Trophoblast cell (in vitro differentiated cells and primary cell): ENCODE measurements around the gene KCNT2.

Experiments used
- DNase-seq, 2 donors: peaks; one replicate each; pipeline ENCODE4 v3.0.0-alpha.2; 2016
- H2AFZ ChIP-seq: 2 replicates; pipeline ENCODE4 v1.6.1; 2013; ENCODE audit warnings: low read length, moderate library complexity, mild to moderate bottlenecking; ENCODE audit not compliant: insufficient read depth, poor library complexity
- H2AK5ac ChIP-seq: 2 replicates; pipeline ENCODE4 v1.6.1; 2013; ENCODE audit warnings: mild to moderate bottlenecking, low read length
- H2BK120ac ChIP-seq: 2 replicates; pipeline ENCODE4 v1.6.1; 2013; ENCODE audit warnings: low read length, mild to moderate bottlenecking, moderate library complexity; ENCODE audit not compliant: insufficient read depth, poor library complexity
- H2BK12ac ChIP-seq: 2 replicates; pipeline ENCODE4 v1.6.1; 2013; ENCODE audit warnings: mild to moderate bottlenecking, low read length, moderate library complexity
- H2BK5ac ChIP-seq: 2 replicates; pipeline ENCODE4 v1.6.1; 2013; ENCODE audit warnings: low read length, low read depth, moderate library complexity, mild to moderate bottlenecking; ENCODE audit not compliant: poor library complexity
- H3K14ac ChIP-seq: 2 replicates; pipeline ENCODE4 v1.6.1; 2013; ENCODE audit warnings: mild to moderate bottlenecking, low read length
- H3K18ac ChIP-seq: 2 replicates; pipeline ENCODE4 v1.6.1; 2013; ENCODE audit warnings: mild to moderate bottlenecking, low read length
- H3K23ac ChIP-seq: 2 replicates; pipeline ENCODE4 v1.6.1; 2013; ENCODE audit warnings: low read length
- H3K27ac ChIP-seq: 2 replicates; pipeline ENCODE4 v1.5.1; 2013; ENCODE audit warnings: low read depth, mild to moderate bottlenecking, inconsistent platforms, low read length, moderate library complexity
- H3K27me3 ChIP-seq: 2 replicates; pipeline ENCODE4 v1.6.1; 2013; ENCODE audit warnings: inconsistent platforms, mild to moderate bottlenecking, low read length, moderate library complexity; ENCODE audit not compliant: insufficient read depth
- H3K36me3 ChIP-seq, 2 experiments: 1 replicate in 1 of 2; 2 replicates in 1 of 2; pipeline ENCODE4 v1.6.1; 2013; ENCODE audit warnings: low read length in 2 of 2, mild to moderate bottlenecking in 2 of 2, moderate library complexity in 1 of 2; ENCODE audit not compliant: insufficient read depth in 2 of 2, control insufficient read depth in 1 of 2
- H3K4ac ChIP-seq: 2 replicates; pipeline ENCODE4 v1.6.1; 2013; ENCODE audit warnings: low read depth, mild to moderate bottlenecking, low read length, moderate library complexity
- H3K4me1 ChIP-seq, 2 experiments: 1 replicate in 1 of 2; 2 replicates in 1 of 2; pipeline ENCODE4 v1.6.1; 2013; ENCODE audit warnings: low read length in 2 of 2, mild to moderate bottlenecking in 2 of 2, moderate library complexity in 1 of 2; ENCODE audit not compliant: insufficient read depth in 2 of 2, control insufficient read depth in 1 of 2
- H3K4me2 ChIP-seq: 2 replicates; pipeline ENCODE4 v1.6.1; 2013; ENCODE audit warnings: inconsistent platforms, mild to moderate bottlenecking, low read length, moderate library complexity
- H3K4me3 ChIP-seq: 2 replicates; pipeline ENCODE4 v1.5.1; 2013; ENCODE audit warnings: mild to moderate bottlenecking, low read depth, low read length, inconsistent platforms
- H3K79me1 ChIP-seq: one replicate; pipeline ENCODE4 v1.6.1; 2013; ENCODE audit warnings: low read length
- H3K79me2 ChIP-seq: 2 replicates; pipeline ENCODE4 v1.6.1; 2013; ENCODE audit warnings: low read length, mild to moderate bottlenecking; ENCODE audit not compliant: control insufficient read depth, insufficient read depth, poor library complexity
- H3K9ac ChIP-seq: 2 replicates; pipeline ENCODE4 v1.6.1; 2013; ENCODE audit warnings: mild to moderate bottlenecking, low read length
- H3K9me3 ChIP-seq: 2 replicates; pipeline ENCODE4 v1.6.1; 2013; ENCODE audit warnings: low read depth, mild to moderate bottlenecking, control low read depth, inconsistent platforms, low read length; ENCODE audit not compliant: insufficient read depth
- H4K12ac ChIP-seq: 2 replicates; pipeline ENCODE4 v1.6.1; 2013; ENCODE audit warnings: low read depth, mild to moderate bottlenecking, low read length, moderate library complexity
- H4K8ac ChIP-seq: 2 replicates; pipeline ENCODE4 v1.6.1; 2013; ENCODE audit warnings: low read depth, mild to moderate bottlenecking, low read length, moderate library complexity
- H4K91ac ChIP-seq: one replicate; pipeline ENCODE4 v1.6.1; 2013; ENCODE audit warnings: low read depth, mild to moderate bottlenecking, low read length, moderate library complexity
- WGBS: extraction: QIAGEN DNeasy Blood & Tissue Kit; methylation state at CpG from one replicate; pipeline ENCODE4 v1.1.7; 2013; ENCODE audit warnings: missing lambda C conversion rate; ENCODE audit not compliant: insufficient read length, insufficient coverage; ENCODE audit errors: extremely low coverage; 5-methylcytosine and 5-hydroxymethylcytosine counted together

The KCNT2 gene

GRCh38 chr1:196366817-196367495, 241.3 kb downstream of the KCNT2 start:
- H3K27me3 ChIP-seq = no peaks in the 10 kb centered on the region
- H3K9ac ChIP-seq = no peak overlapping the region
- H4K12ac ChIP-seq = no peak overlapping the region
- no peak overlapping the region for H3K14ac ChIP-seq
- no peaks in the 10 kb centered on the region for H3K79me2 ChIP-seq
- H4K8ac ChIP-seq = no peak overlapping the region
- H3K23ac ChIP-seq = no peak overlapping the region
- no peaks in the 10 kb centered on the region for H3K9me3 ChIP-seq
- H2BK12ac ChIP-seq = no peak overlapping the region
- H3K4me2 ChIP-seq = no peak overlapping the region
- H3K18ac ChIP-seq = no peak overlapping the region
- H3K4ac ChIP-seq = no peak overlapping the region
- H3K4me1 ChIP-seq = no peaks in the 10 kb centered on the region
- H2BK120ac ChIP-seq = no peak overlapping the region
- H2BK5ac ChIP-seq = no peak overlapping the region
- WGBS = no CpG with 5 or more reads among the region's 5 CpGs
- H3K79me1 ChIP-seq = no peaks in the 10 kb centered on the region
- no peaks in the 10 kb centered on the region for H3K36me3 ChIP-seq
- no peak overlapping the region for H2AK5ac ChIP-seq
- H3K4me3 ChIP-seq = no peak overlapping the region
- H2AFZ ChIP-seq = no peak overlapping the region
- no peak overlapping the region for H3K27ac ChIP-seq
- no peak overlapping the region for H4K91ac ChIP-seq
- no peak for DNase-seq

GRCh38 chr1:196361112-196361714, 247.0 kb downstream of the KCNT2 start:
- H3K79me2 ChIP-seq = no peaks in the 10 kb centered on the region
- H2AK5ac ChIP-seq = no peak overlapping the region
- no peaks in the 10 kb centered on the region for H3K36me3 ChIP-seq
- H2BK5ac ChIP-seq = no peak overlapping the region
- H4K12ac ChIP-seq = no peak overlapping the region
- no peak overlapping the region for H3K4me3 ChIP-seq
- no peak overlapping the region for H3K4me2 ChIP-seq
- H4K91ac ChIP-seq = no peak overlapping the region
- H2AFZ ChIP-seq = no peak overlapping the region
- H3K4ac ChIP-seq = no peak overlapping the region
- no peaks in the 10 kb centered on the region for H3K27me3 ChIP-seq
- WGBS = no CpG with 5 or more reads among the region's 5 CpGs
- no peak overlapping the region for H3K18ac ChIP-seq
- peak in 1 of 2 donors; percentile 23 for DNase-seq
- H3K9ac ChIP-seq = no peak overlapping the region
- H3K23ac ChIP-seq = no peak overlapping the region
- no peak overlapping the region for H3K27ac ChIP-seq
- no peak overlapping the region for H2BK12ac ChIP-seq
- H2BK120ac ChIP-seq = no peak overlapping the region
- no peak overlapping the region for H4K8ac ChIP-seq
- H3K79me1 ChIP-seq = peaks cover 2% of the 10 kb centered on the region
- H3K4me1 ChIP-seq = peaks cover 7 to 10% of the 10 kb centered on the region in 2 experiments
- H3K14ac ChIP-seq = no peak overlapping the region
- no peaks in the 10 kb centered on the region for H3K9me3 ChIP-seq

GRCh38 chr1:196357913-196358312, 250.3 kb downstream of the KCNT2 start:
- no peak overlapping the region for H4K8ac ChIP-seq
- no peak overlapping the region for H4K91ac ChIP-seq
- no peak overlapping the region for H3K4ac ChIP-seq
- H3K79me2 ChIP-seq = no peaks in the 10 kb centered on the region
- no peak overlapping the region for H2BK12ac ChIP-seq
- no peak overlapping the region for H3K18ac ChIP-seq
- no peak overlapping the region for H3K9ac ChIP-seq
- peaks cover 7 to 10% of the 10 kb centered on the region in 2 experiments for H3K4me1 ChIP-seq
- H2AK5ac ChIP-seq = no peak overlapping the region
- no peak overlapping the region for H3K4me3 ChIP-seq
- peaks cover 2% of the 10 kb centered on the region for H3K79me1 ChIP-seq
- H3K27me3 ChIP-seq = no peaks in the 10 kb centered on the region
- no peak overlapping the region for H2BK5ac ChIP-seq
- no peak overlapping the region for H3K4me2 ChIP-seq
- no peak overlapping the region for H3K23ac ChIP-seq
- H3K14ac ChIP-seq = no peak overlapping the region
- no peak for DNase-seq
- H3K36me3 ChIP-seq = no peaks in the 10 kb centered on the region
- no CpG with 5 or more reads among the region's 1 CpG for WGBS
- no peak overlapping the region for H2BK120ac ChIP-seq
- no peaks in the 10 kb centered on the region for H3K9me3 ChIP-seq
- H2AFZ ChIP-seq = no peak overlapping the region
- H4K12ac ChIP-seq = no peak overlapping the region
- no peak overlapping the region for H3K27ac ChIP-seq

- Histone ChIP-seq H3K4ac (no peak overlapping the region), H3K9ac (no peak overlapping the region), H4K91ac (no peak overlapping the region), H2AK5ac (no peak overlapping the region), H3K23ac (no peak overlapping the region), H4K12ac (no peak overlapping the region), H3K4me1 (peaks cover 0 to under 1% of the 10 kb centered on the region in 2 experiments), H3K79me1 (no peaks in the 10 kb centered on the region), H3K4me3 (no peak overlapping the region), H3K18ac (no peak overlapping the region), H2BK5ac (no peak overlapping the region), H3K27me3 (no peaks in the 10 kb centered on the region), H3K14ac (no peak overlapping the region), H3K9me3 (no peaks in the 10 kb centered on the region), H4K8ac (no peak overlapping the region), H2BK120ac (no peak overlapping the region), H3K4me2 (no peak overlapping the region), H2AFZ (no peak overlapping the region), H3K36me3 (no peaks in the 10 kb centered on the region), H3K27ac (no peak overlapping the region), H3K79me2 (no peaks in the 10 kb centered on the region), H2BK12ac (no peak overlapping the region)
- peak in 1 of 2 donors; percentile 43 for DNase-seq
- no CpG with 5 or more reads among the region's 3 CpGs for WGBS
Measured at GRCh38 chr1:196355206-196355786, 252.9 kb downstream of the KCNT2 start.
